Measurements from ENCODE around the gene SERPINB13.

DNA sequence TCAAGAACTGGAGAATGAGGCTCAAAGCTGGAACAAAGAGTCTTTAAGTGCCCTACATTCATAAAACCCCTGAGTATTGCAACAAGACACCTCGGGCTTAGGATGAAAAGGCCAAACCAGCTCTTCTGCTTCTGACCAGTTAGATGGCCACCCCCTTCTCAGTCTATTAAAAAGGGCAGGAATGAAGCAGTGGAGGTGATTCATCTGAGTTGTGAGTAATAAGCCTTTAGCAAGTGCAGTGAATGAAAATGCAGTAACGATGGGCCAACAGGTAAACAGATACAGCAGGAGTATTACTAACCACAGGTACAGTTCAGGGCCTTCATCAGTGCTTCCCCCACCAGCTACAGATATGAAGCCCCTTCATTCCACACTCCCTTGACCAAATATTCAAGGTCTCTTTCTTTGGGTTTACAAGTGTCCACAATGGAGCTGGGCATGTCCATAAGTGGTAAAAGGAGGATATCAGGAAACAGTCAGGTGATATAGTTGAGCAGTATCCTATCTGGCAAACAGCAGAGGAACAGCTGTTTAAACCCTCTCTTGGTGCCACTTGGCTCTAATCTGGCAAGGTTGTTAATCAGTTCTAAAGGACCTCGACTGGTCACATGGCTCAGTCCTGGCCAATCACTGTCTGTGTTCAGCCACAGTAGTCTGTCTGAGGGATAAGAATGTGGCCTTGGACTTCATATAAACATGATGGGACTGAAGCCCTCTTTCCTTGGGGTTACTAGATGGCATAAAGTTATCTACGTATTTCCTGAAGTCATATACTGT is 17.8 kb downstream of the SERPINB13 start:
- TF ChIP-seq, protein P1, sequence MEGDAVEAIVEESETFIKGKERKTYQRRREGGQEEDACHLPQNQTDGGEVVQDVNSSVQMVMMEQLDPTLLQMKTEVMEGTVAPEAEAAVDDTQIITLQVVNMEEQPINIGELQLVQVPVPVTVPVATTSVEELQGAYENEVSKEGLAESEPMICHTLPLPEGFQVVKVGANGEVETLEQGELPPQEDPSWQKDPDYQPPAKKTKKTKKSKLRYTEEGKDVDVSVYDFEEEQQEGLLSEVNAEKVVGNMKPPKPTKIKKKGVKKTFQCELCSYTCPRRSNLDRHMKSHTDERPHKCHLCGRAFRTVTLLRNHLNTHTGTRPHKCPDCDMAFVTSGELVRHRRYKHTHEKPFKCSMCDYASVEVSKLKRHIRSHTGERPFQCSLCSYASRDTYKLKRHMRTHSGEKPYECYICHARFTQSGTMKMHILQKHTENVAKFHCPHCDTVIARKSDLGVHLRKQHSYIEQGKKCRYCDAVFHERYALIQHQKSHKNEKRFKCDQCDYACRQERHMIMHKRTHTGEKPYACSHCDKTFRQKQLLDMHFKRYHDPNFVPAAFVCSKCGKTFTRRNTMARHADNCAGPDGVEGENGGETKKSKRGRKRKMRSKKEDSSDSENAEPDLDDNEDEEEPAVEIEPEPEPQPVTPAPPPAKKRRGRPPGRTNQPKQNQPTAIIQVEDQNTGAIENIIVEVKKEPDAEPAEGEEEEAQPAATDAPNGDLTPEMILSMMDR (IDR thresholded peaks at IDR 0.05), result no peak
- TF ChIP-seq POLR2A (IDR thresholded peaks at IDR 0.05), result no peak
